ENCODE data around the gene SET.

The SET gene

DNA sequence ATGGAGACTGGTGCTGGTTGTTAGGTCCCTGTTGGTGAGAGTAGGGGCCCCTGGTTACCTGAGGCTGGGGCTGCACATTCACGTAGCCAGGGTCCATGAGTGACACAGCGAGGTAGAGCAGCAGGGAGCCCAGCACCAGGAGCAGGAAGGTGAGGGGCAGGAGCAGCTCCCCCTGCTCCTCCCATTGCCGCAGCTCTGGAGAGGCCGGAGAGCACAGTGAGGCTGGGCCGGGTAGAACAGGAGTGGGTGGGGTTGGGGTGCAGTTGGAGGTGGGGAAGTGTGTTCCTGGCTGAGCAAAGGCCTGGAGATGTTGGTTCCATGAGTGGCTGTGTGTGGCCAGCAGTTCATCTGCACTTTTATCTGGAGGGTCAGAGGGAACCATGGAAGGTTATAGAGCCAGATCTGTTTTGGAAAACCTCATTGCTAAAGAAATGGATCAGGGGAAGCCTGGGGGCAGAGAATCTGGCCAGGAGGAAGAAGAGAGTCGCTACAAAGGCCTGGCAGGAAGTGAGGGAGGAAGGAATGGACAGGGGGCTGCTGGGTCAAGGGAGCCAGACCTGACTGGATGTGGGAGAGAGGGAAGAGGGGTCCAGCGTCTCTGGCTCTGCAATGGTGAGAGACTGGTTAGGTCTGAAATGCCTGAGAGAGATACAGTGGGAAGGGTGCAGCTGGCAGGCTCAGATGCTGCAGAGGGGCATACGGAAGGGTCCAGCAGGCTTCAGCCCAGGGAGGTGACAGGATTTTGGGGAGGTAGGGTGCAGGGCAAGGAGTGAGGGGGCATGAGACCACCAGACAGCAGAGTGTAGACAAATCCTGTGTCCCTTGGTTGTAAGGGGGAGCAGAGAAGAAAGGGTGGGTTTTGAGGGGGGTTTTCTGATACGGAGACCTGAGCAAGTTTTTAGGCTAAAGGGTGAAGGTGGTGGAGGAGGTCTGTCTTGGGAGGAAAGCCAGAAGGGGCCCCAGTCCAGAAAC lies 33.6 kb downstream of the SET start:
- Histone ChIP-seq H3K27ac (no peak overlapping the region), H3K4me3 (ENCODE audit: low read depth, low read length) (no peak overlapping the region), H3K36me3 (replicated peaks) (no peaks in the 10 kb centered on the region), H3K27me3 (replicated peaks) (no peaks in the 10 kb centered on the region)
- no peak for DNase-seq
- TF ChIP-seq, protein P1, sequence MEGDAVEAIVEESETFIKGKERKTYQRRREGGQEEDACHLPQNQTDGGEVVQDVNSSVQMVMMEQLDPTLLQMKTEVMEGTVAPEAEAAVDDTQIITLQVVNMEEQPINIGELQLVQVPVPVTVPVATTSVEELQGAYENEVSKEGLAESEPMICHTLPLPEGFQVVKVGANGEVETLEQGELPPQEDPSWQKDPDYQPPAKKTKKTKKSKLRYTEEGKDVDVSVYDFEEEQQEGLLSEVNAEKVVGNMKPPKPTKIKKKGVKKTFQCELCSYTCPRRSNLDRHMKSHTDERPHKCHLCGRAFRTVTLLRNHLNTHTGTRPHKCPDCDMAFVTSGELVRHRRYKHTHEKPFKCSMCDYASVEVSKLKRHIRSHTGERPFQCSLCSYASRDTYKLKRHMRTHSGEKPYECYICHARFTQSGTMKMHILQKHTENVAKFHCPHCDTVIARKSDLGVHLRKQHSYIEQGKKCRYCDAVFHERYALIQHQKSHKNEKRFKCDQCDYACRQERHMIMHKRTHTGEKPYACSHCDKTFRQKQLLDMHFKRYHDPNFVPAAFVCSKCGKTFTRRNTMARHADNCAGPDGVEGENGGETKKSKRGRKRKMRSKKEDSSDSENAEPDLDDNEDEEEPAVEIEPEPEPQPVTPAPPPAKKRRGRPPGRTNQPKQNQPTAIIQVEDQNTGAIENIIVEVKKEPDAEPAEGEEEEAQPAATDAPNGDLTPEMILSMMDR (IDR thresholded peaks at IDR 0.05; ENCODE audit: low read depth, low read length, missing control alignments) = no peak
- in situ Hi-C loops (cut with HindIII; ENCODE audit: low pct_ligation_motif_present, low sequenced_read_pairs) = no loop called here

DNA sequence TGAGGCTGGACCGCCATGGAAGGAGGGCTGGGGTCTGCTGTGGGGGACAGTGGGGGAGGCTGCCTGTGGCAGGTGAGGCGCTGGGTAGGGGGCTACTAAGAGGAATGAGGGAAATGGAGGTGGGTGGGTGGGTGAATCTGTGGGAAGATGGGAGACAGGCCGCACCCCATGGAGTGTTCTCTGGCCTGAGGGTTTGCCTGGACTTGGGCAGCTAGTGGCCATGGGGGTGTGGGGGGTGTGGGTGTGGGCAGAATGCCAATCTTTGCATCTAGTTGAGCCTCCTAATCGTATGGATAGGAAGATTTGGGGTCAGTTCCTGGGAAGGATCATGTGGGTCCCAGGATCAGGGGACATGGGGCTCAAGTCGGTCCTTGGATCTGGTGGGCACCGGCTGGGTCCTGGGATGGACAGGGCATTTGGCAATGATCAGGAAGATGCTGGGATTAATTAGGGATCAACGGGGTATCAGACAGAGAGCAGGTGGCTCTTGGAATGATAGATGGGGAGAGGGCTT lies 34.4 kb downstream of the SET start:
- H3K27me3 ChIP-seq (replicated peaks) = no peaks in the 10 kb centered on the region
- no peak for DNase-seq
- TF ChIP-seq, protein P1 (IDR thresholded peaks at IDR 0.05; ENCODE audit: low read depth, low read length, missing control alignments) = no peak
- H3K27ac ChIP-seq = no peak overlapping the region
- H3K4me3 ChIP-seq (ENCODE audit: low read depth, low read length) = peak overlapping the region; percentile 66
- in situ Hi-C loops (cut with HindIII; ENCODE audit: low pct_ligation_motif_present, low sequenced_read_pairs) = no loop called here
- H3K36me3 ChIP-seq (replicated peaks) = no peaks in the 10 kb centered on the region

DNA sequence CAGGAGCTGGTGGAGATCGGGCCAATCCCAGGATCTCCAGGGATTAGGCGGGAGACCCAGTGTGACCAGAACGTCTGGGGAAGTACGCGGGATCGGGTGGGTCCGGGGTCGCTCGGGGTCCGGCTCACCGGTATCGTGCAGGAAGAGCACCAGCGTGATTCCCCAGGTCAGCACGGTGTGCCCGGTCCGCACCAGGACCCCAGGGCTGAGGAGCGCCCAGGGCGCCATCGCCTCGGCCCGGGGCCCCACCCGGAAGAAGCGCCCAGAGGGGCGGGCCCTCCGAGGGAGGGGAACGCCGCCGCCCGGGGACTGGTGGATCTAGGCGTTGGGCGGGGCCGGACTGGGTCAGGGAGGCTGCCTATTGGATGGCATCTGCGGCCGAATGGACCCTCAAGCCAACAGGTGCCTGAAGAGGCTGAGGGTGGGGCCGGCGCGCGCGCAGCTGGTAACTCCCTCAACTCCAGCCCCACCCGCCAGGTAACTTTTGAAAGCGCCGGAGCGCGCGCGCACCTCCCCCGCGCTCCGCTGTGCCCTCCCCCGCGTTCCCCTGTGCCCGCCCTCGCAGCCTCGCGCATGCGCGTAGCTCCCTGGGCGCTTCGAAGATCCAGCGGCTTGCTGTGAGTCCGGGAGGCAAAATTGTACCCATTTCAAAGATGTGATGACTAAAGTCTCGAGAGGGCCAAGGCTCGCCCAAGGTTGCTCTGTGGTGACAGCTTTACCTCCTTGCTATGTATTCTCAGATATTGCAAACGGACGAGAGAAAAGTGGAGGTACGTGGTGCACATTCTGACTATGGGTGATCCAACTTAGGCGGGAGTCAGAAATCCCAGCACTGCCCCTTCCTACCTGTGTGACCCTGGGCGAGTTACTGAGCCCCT lies 35.1 kb downstream of the SET start, which contains the start of gene ZDHHC12:
ZDHHC12 (minus strand) TSS at position 262 of the 878 bp plus-strand sequence; CDS start at position 228, 34 bp downstream.
- H3K4me3 ChIP-seq (ENCODE audit: low read depth, low read length) = peak within 1 kb of the TSS; percentile 66
- TF ChIP-seq, protein P1 (IDR thresholded peaks at IDR 0.05; ENCODE audit: low read depth, low read length, missing control alignments) = no peak
- no peaks in the 10 kb centered on the region for H3K36me3 ChIP-seq (replicated peaks)
- in situ Hi-C loops (cut with HindIII; ENCODE audit: low pct_ligation_motif_present, low sequenced_read_pairs) = no loop called here
- peak; percentile 94 for DNase-seq
- H3K27ac ChIP-seq = no peak within 1 kb of the TSS
- H3K27me3 ChIP-seq (replicated peaks) = no peaks in the 10 kb centered on the region

DNA sequence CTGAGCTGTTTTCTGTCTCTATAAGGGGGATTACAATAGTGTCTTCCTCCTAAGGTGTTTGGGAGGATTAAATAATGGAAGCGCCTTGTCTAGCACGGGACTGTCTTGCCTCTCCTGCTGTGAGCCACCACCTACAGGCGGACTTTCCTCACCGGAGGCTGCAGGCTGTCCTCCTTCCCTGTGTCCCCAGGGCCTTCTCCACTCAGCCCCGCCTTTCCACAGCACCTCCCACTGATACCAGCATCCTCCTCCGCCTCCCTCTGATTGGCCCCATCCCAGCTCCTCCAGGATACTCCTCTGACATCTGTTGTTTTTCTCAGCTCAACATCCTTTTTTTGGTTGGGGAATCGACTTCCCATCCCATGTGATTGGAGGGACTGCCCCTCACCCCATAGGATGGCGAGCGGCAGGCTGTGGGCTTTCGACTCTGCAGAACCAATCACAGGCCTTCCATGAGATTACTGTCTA lies 35.8 kb downstream of the SET start:
- H3K36me3 ChIP-seq (replicated peaks) = no peaks in the 10 kb centered on the region
- H3K27me3 ChIP-seq (replicated peaks) = no peaks in the 10 kb centered on the region
- peak overlapping the region; percentile 66 for H3K4me3 ChIP-seq (ENCODE audit: low read depth, low read length)
- H3K27ac ChIP-seq = no peak overlapping the region
- peak; percentile 68 for DNase-seq
- TF ChIP-seq, protein P1 (IDR thresholded peaks at IDR 0.05; ENCODE audit: low read depth, low read length, missing control alignments) = no peak
- in situ Hi-C loops (cut with HindIII; ENCODE audit: low pct_ligation_motif_present, low sequenced_read_pairs) = no loop called here

DNA sequence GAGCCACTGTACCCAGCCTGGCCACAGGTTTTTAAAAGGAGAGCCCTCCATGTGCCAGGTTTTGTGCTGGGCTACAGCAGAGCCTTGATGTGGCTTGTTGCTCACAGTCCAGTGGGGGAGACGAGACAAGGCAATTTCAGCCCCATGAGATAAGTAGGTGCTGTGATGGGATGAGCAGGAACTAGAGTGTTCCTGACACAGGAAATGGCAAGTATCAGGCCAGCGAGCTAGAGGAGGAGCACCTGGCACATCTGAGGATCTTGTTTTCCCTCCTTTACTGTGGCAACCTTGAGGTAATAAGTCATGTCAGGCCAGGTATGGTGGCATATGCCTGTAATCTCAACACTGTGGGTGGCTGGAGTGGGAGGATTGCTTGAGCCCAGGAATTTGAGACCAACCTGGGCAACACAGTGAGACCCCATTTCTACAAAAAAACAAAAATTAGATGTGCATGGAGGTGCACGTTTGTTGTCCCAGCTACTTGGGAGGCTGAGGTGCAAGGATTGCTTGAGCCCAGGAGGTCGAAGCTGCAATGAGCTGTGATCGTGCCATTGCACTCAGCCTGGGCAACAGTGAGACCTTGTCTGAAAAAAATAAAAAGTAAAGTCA lies 38.7 kb downstream of the SET start:
- no peaks in the 10 kb centered on the region for H3K36me3 ChIP-seq (replicated peaks)
- in situ Hi-C loops (cut with HindIII; ENCODE audit: low pct_ligation_motif_present, low sequenced_read_pairs) = no loop called here

More for the DNA sequence above, 38.7 kb downstream of the SET start:
- Histone ChIP-seq H3K4me3 (ENCODE audit: low read depth, low read length) (no peak overlapping the region), H3K27me3 (replicated peaks) (no peaks in the 10 kb centered on the region), H3K27ac (no peak overlapping the region)
- TF ChIP-seq, protein P1 (IDR thresholded peaks at IDR 0.05; ENCODE audit: low read depth, low read length, missing control alignments) = no peak
- no peak for DNase-seq

Measured in brain microvascular endothelial cell (primary cell).